ENCODE measurements around the gene SORD.
A peak's percentile ranks its signal among the peaks of the same experiment; 100 is the strongest.
"Not testable (repeated sequence)": the region's sequence is repeated elsewhere in the genome, so short reads cannot be mapped to it uniquely, and the experiment has no call there.

SORD gene

GRCh38 chr15:45022871-45023658 is at the start of gene SORD:
Gene SORD (plus strand): TSS chr15:45023195. CDS start chr15:45023284, 89 bp downstream.
- DNase-seq (ENCODE audit: low read depth): peak; percentile 80
- H3K4me3 ChIP-seq (ENCODE audit: low read depth, low read length): peak within 1 kb of the TSS; percentile 92
- TF ChIP-seq CTCF (conservative IDR thresholded peaks at IDR 0.05; ENCODE audit: low read depth, low read length): no peak

- not testable (repeated sequence) for DNase-seq (ENCODE audit: low read depth); H3K4me3 ChIP-seq (ENCODE audit: low read depth, low read length)
Observed at GRCh38 chr15:44976183-44976582, 46.8 kb upstream of the SORD start.

- not testable (repeated sequence) for DNase-seq (ENCODE audit: low read depth); H3K4me3 ChIP-seq (ENCODE audit: low read depth, low read length)
Observed at GRCh38 chr15:44977781-44978180, 45.2 kb upstream of the SORD start.

DNA sequence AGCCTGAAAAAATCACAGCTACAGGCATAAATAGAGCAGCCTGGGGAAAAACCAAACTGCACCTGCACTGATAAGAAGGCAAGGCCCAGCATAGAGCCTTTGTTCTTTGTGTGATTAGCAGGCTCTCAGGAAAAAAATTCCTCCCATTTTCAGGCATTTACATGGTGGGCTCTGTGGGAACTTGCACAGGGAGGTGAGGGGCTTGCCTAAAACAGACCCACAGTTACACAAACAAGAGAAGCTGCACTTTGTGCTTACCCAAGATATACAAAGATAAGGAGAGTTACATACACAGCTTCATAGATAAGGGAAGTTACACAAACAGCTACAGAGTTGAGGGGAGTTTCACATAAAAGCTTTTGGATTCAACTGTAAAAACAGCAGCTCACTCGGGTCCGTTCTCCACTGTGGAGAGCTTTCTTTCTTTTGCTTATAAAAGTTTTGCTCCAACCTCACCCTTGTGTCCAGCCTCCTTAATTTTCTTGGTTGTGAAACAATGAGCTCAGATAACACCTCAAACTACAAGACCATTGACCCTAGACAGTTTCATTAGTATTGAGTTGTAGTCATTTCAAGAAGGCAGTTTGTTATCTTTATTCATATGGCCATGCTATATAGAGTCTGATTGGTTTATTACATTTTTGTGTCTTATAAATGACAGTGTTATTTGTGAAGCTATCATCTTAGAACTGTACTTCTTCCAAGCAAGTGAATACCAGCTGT is 43.2 kb upstream of the SORD start:
- not testable (repeated sequence) for H3K4me3 ChIP-seq (ENCODE audit: low read depth, low read length); DNase-seq (ENCODE audit: low read depth)

DNA sequence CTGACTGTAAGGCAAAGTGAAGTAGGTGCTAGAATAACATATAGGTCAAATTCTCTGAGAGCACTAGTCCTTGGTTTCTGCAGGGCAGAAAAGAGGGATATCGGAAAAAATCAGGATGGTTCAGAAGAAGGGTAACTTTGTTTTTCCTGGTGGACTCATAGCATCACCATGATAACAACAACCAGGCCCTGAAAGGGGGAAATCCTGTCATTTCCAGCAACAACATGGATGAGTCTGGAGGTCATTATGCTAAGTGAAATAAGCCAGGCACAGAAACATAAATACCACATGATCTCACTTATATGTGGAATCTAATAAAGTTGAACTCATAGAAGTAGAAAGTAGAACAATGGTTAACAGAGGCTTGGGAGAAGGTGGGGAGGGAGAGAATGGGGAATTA is 38.9 kb upstream of the SORD start:
- H3K4me3 ChIP-seq (ENCODE audit: low read depth, low read length); DNase-seq (ENCODE audit: low read depth): not testable (repeated sequence)

DNA sequence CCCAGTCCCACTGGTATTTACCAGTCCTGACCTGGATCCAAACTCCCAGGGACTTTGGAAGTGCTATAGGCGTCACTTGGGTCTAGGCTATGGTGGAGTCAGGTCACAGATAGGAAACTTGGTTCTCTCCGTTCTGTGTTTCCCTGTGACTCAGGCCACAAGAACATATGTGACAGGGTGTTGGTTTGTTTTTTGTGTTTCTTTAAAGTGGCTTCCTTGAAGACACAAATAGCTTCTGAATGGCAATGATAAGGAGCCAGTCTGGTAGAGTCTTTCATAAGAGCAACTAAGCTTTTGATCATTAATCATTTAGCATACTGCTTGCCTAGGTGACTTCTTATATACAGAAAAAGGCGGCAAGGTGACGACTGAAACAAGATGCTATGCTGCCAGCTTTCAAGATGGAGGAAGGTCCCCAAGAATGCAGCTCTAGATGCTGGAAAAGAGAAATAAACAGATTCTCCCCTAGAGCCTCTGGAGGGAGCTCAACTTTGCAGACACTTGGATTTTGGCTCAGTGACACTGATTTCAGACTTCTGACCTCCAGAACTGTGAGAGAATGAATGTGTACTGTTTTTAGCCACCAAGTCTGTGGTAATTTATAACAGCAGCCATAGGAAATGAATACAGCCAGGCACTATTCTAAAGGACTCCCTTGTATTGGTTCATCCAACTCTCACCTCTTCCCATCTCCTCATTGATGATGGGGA is 36.5 kb upstream of the SORD start:
- not testable (repeated sequence) for DNase-seq (ENCODE audit: low read depth); H3K4me3 ChIP-seq (ENCODE audit: low read depth, low read length)

DNA sequence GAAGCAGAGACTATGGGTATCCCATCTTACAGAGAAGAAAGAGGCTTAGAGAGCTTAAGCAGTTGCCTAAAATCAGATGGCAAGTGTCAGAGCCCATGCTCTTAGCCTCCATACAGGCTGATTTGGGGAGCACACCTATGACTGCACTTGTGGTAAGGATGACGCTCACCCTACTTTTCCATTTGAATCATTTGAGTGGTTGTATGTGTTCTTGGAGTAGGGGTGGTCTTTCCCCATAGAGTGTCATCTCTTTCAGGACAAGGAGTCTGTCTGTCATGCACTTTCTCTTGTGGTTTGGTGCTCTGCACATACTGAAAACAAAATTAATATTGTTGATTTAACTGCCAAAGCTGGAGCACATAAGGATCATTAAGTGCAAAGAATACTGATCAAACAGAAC is 35.3 kb upstream of the SORD start:
- not testable (repeated sequence) for H3K4me3 ChIP-seq (ENCODE audit: low read depth, low read length); DNase-seq (ENCODE audit: low read depth)

- not testable (repeated sequence) for H3K4me3 ChIP-seq (ENCODE audit: low read depth, low read length); DNase-seq (ENCODE audit: low read depth)
Observed at GRCh38 chr15:44988184-44988869, 34.7 kb upstream of the SORD start.

DNA sequence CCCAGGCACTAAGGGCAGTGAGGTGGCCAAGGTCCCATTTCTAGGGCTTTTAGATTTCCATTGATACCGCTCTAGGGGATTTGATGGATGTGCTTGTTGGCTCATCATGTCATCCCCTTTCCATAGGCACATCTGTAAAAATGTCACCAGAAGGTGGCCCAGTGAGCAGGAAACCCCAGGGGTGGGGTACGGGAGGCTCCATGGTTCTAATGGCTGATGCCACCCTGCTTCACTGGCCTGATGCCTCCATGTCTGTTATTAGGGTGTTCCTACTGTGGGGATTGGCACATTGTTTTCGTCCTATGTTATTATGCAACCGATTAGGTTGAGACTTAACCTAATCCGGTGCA is 34.1 kb upstream of the SORD start:
- not testable (repeated sequence) for DNase-seq (ENCODE audit: low read depth); H3K4me3 ChIP-seq (ENCODE audit: low read depth, low read length)

- H3K4me3 ChIP-seq (ENCODE audit: low read depth, low read length); DNase-seq (ENCODE audit: low read depth): not testable (repeated sequence)
Observed at GRCh38 chr15:44997632-44998031, 25.4 kb upstream of the SORD start.

- no peak for DNase-seq (ENCODE audit: low read depth)
- TF ChIP-seq CTCF (conservative IDR thresholded peaks at IDR 0.05; ENCODE audit: low read depth, low read length): no peak
- H3K4me3 ChIP-seq (ENCODE audit: low read depth, low read length): no peak overlapping the region
Observed at GRCh38 chr15:44999105-44999504, 23.9 kb upstream of the SORD start.

GRCh38 chr15:45001180-45001579 is 21.8 kb upstream of the SORD start:
- not testable (repeated sequence) for H3K4me3 ChIP-seq (ENCODE audit: low read depth, low read length); DNase-seq (ENCODE audit: low read depth)

DNA sequence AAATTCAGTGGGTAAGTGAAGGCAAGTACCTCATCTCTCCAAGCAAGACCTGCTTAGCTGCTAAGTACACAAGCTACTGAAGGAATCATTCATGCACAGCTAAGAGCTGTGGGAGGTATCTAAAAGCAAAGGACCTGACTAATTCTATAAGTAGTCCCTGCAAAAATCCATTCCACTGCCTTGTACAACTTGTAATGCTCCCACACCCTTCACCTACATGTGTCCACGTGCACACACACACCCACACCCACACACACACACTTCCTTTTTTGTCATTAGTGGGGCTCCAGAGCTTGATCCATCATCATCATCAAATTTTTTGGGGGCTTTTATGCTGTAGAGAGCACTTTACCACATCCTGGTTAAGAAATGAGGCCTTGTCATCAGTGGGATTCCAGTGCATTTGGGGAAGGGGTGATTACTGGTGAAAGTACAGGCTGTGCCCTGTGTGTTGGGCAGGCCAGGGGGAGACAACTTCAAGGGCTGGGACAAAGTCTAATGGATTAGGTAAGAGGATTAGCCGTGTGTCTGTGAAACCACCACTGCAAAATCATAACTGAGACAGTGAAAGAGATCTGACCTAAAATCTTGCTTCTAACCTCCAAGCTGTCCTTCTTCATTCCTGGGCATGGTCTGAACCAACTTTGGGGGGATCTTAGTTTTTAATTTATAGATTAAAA is 19.1 kb upstream of the SORD start:
- DNase-seq (ENCODE audit: low read depth); H3K4me3 ChIP-seq (ENCODE audit: low read depth, low read length): not testable (repeated sequence)

GRCh38 chr15:45004590-45005175 is 18.3 kb upstream of the SORD start:
- H3K4me3 ChIP-seq (ENCODE audit: low read depth, low read length); DNase-seq (ENCODE audit: low read depth): not testable (repeated sequence)

Measured in choroid plexus epithelial cell (primary cell).